ENCODE data around the gene RSPH1.

- no peak for TF ChIP-seq CTCF (IDR thresholded peaks at IDR 0.05)
- no peak for TF ChIP-seq POLR2A (IDR thresholded peaks at IDR 0.05)
Measured at GRCh38 chr21:42432695-42433094, 63.3 kb downstream of the RSPH1 start.
